A549 (cell line): ENCODE measurements around the gene PPP1R7.

Experiments used
- BHLHE40 ChIP-seq: IDR thresholded peaks from 2 replicates; pipeline ENCODE4 v1.6.1; 2012; ENCODE audit warnings: low read depth, low read length, inconsistent platforms
- CTCF ChIP-seq: fragments of >200 bp; sonication (Bioruptor Twin); formaldehyde crosslinking; IDR thresholded peaks from 3 replicates; pipeline ENCODE4 v1.5.1; 2016
- E2F6 ChIP-seq: IDR thresholded peaks from 2 replicates; pipeline ENCODE4 v1.6.1; 2012; ENCODE audit warnings: low read depth, borderline replicate concordance
- ESRRA ChIP-seq: fragments of 150-350 bp; IDR thresholded peaks from 2 replicates; pipeline ENCODE4 v1.6.1; 2014; ENCODE audit warnings: mild to moderate bottlenecking, low read length, borderline replicate concordance
- FOXS1 ChIP-seq: fragments of 250-450 bp; sonication (Bioruptor Pico); IDR thresholded peaks from 2 replicates; pipeline ENCODE4 v1.5.0; 2020; ENCODE audit warnings: mild to moderate bottlenecking, moderate library complexity
- KDM1A ChIP-seq: fragments of 200-600 bp; sonication (generic); IDR thresholded peaks from 2 replicates; pipeline ENCODE4 v1.6.1; 2016; ENCODE audit warnings: low read depth, mild to moderate bottlenecking
- MAFK ChIP-seq: fragments of 450-650 bp; IDR thresholded peaks from 2 replicates; pipeline ENCODE4 v1.6.1; 2014; ENCODE audit not compliant: partially characterized antibody
- MAZ ChIP-seq: fragments of 150-350 bp; IDR thresholded peaks from 2 replicates; pipeline ENCODE4 v1.6.1; 2014; ENCODE audit warnings: antibody characterized with exemption, low read depth, low read length, borderline replicate concordance
- PHF8 ChIP-seq: fragments of 200-600 bp; sonication (generic); IDR thresholded peaks from 2 replicates; pipeline ENCODE4 v1.6.1; 2016; ENCODE audit warnings: low read depth, mild to moderate bottlenecking, antibody characterized with exemption, moderate library complexity, borderline replicate concordance
- POLR2A ChIP-seq: IDR thresholded peaks from 2 replicates; pipeline ENCODE4 v1.6.1; 2012; ENCODE audit warnings: mild to moderate bottlenecking, low read length
- RARB ChIP-seq: fragments of 250-450 bp; sonication (Bioruptor Pico); IDR thresholded peaks from 2 replicates; pipeline ENCODE4 v1.8.0; 2021; ENCODE audit warnings: mild to moderate bottlenecking, moderate library complexity
- RFX5 ChIP-seq: fragments of 450-650 bp; IDR thresholded peaks from 2 replicates; pipeline ENCODE4 v1.7.1; 2014; ENCODE audit warnings: antibody characterized with exemption, mild to moderate bottlenecking, moderate library complexity
- USF2 ChIP-seq: fragments of 450-650 bp; IDR thresholded peaks from 2 replicates; pipeline ENCODE4 v1.6.1; 2014; ENCODE audit warnings: antibody characterized with exemption

- TF ChIP-seq BHLHE40 (no peak), CTCF (no peak), MAZ (no peak), MAFK (no peak), E2F6 (no peak), RFX5 (no peak), POLR2A (no peak), ESRRA (no peak), PHF8 (no peak), RARB (no peak), USF2 (no peak), KDM1A (no peak), FOXS1 (no peak)
Measured at GRCh38 chr2:241136661-241137260, 13.5 kb upstream of the PPP1R7 start.
